D721Med (cell line): Measurements from ENCODE around the gene ISCU.

Experiments
- DNase-seq: peaks from one replicate; pipeline ENCODE4 v3.0.0; 2011; ENCODE audit warnings: low spot score; ENCODE audit not compliant: insufficient read length
- FAIRE-seq: peaks from 2 replicates; lab custom pipeline; 2011; peaks lifted over from hg19 to GRCh38; lab: Jason Lieb, UNC
- TF ChIP-seq, protein P1 (sequence below): IDR thresholded peaks from 2 replicates; pipeline ENCODE4 v1.5.1; 2012; ENCODE audit warnings: mild to moderate bottlenecking, control low read depth; ENCODE audit not compliant: insufficient read depth; ENCODE audit errors: missing control alignments

Gene ISCU

DNA sequence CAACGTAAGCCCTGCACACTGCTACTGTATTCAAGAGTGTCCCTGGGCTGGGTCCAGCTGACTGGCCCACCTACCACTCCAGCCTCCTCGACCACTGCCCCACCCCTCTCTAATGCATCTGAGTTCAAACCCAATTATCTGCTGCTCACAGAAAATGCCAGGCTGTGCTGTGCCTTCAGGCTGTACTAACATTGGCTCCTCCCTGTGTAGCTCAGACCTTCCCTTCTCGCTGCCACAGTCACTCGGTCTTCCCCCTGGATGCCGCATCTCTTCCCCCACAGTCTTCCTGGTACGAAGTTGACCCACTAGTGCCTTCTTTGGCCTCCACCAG is 35.3 kb upstream of the ISCU start:
- TF ChIP-seq, protein P1, sequence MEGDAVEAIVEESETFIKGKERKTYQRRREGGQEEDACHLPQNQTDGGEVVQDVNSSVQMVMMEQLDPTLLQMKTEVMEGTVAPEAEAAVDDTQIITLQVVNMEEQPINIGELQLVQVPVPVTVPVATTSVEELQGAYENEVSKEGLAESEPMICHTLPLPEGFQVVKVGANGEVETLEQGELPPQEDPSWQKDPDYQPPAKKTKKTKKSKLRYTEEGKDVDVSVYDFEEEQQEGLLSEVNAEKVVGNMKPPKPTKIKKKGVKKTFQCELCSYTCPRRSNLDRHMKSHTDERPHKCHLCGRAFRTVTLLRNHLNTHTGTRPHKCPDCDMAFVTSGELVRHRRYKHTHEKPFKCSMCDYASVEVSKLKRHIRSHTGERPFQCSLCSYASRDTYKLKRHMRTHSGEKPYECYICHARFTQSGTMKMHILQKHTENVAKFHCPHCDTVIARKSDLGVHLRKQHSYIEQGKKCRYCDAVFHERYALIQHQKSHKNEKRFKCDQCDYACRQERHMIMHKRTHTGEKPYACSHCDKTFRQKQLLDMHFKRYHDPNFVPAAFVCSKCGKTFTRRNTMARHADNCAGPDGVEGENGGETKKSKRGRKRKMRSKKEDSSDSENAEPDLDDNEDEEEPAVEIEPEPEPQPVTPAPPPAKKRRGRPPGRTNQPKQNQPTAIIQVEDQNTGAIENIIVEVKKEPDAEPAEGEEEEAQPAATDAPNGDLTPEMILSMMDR = no peak
- no peak for DNase-seq
- no peak for FAIRE-seq

DNA sequence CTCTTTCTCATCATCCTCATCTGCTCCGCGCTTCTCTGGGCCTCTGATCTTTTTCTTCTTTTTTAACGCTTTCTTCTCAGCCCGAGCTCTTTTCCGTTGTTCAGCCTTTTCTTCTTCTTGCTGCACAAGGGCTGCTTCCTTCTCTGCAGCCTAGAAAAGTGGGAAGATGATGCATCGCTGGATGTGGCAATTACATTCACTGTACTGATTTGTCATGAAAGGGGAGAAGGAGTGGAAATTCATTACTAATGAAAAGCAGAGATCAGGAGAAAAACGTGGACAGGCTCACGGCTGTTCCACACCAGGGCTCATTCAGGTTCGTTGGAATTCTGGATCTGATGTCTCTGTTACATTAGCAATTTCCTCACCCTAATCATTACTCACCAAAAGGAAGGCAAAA is 32.2 kb upstream of the ISCU start:
- TF ChIP-seq, protein P1 = no peak
- FAIRE-seq (no peak), DNase-seq (no peak)

DNA sequence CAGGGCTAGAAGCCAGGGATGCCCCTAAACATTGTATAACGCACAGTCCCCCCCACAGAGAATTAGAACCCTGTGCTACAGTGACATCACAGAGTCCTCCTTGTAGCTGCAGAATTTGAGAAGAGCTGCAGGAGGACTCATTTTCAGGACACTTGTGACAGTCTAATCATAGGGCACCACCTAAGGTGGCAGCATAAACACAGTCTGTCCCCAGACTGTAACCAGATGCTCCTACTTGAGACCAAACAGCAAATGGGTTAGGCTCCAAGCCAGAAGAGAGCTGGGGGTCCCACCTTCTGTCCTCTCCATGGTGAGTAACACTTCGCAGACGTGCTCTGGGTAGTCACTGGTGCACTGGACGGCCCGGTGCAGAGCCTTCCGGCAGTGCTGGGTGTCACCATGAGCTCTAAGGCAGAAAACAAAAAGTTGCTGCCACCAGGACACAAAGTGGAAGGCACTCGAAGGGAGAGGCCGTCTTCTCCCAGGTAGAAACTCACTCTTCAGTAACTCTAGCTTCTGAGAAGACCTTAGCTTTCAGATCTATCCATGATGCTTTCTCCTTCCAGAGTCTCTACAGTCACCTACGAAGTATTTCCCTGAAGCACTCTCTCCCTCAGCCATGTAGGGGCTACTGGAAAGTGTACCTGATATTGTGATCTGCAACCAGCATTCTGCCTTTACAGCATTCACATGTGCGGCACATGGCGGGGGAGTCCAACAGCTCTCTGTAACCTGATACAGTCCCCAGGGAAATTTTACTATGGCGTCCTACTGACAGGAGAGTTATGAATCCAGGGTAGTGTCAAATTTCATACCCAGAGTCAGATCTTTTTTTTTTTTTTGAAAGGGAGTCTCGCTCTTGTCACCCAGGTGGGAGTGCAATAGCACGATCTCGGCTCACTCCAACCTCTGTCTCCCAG is 30.2 kb upstream of the ISCU start:
- TF ChIP-seq, protein P1 = no peak
- no peak for FAIRE-seq
- DNase-seq = no peak

DNA sequence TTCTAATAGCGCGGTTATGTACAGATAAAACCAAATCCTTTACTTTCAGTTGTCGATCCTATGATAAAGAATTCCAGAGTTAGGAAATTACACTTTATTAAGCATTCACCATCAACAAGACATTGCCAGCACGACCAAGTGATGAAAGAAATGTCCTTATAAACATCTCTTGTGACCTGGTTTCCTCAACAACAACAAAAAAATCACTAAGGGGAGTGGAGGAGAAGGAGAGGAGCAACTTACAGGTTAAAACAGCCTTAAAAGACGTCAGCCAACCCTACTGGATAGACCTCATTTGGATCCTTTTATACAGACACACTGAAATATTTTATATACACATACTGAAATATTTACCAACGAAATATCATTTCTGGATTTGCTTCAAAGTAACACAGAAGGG is 24.2 kb upstream of the ISCU start:
- TF ChIP-seq, protein P1 = no peak
- DNase-seq (no peak), FAIRE-seq (no peak)

DNA sequence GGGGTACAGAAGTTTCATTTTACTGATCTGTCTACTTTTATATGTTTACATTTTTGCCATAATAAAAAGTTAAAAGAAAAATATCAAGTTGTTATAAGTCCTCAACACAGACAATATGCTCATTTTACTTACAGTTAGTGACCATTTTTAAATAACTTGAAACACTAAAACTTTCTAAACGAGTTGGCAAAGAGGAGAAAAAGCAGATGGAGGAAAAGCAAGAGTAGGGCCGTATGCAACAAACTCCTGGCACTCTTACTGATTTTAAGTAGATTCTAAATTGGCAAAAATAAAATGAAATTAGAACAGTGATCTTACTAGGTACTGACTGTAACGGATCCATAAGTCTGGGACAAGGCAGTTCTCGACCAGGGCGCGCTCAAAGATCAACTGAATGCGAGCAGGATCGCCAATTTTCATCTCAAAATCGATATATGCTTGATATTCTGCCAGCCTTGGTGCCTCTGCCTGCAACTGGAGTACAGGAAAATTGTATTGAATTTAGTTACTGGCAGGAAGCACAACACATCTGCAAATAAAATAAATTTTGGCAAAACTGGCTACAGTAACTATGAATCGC is 23.7 kb upstream of the ISCU start:
- FAIRE-seq = no peak

DNA sequence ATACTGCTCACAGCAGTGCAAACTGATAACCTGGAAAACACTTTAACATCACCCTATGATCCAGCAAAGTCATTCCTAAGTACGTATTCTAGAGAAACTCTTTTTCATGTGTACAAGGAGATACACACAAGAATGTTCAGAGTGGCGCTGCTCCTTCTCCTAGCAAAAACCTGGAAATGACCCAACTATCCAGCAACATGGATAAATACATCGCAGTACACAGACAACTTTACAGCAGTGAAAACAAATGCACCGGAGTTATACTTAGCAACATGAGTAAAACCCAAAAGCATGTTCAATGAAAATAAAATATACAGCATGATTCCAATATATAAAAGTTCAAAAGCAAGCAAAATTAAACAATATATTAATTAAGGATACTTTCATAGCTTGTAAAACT is 20.1 kb upstream of the ISCU start:
- no peak for FAIRE-seq
- no peak for DNase-seq

More for the DNA sequence above, 23.7 kb upstream of the ISCU start:
- no peak for DNase-seq
- TF ChIP-seq, protein P1 = no peak

DNA sequence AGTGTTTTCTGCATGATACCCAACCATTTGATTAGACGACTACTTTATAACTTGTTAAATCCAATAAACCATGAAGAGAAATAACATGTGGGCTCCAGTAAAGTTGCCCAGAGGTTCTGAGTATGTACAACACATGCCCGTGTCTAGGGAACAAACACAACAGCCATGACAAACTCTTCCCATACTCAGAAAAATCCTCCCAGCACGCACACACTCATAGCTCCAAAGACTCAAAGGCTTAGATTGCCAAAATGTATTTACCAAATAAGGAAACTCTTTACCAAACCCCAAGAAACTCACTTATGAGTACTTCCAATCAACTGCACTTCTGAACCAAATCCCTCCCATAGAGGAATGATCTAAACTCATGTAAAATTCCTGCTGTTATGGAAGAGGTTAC is 18.7 kb upstream of the ISCU start:
- TF ChIP-seq, protein P1 = no peak
- FAIRE-seq (no peak), DNase-seq (no peak)

More for the DNA sequence above, 20.1 kb upstream of the ISCU start:
- TF ChIP-seq, protein P1 = no peak
